ENCODE data around the gene IQCN. TPM values are rescaled to one million over a fixed set of nuclear protein-coding genes. Genes with fewer than 3 reads are reported as not detected.

IQCN gene
- total RNA-seq, 1 experiment from 2014 or later: 0.74 TPM

DNA sequence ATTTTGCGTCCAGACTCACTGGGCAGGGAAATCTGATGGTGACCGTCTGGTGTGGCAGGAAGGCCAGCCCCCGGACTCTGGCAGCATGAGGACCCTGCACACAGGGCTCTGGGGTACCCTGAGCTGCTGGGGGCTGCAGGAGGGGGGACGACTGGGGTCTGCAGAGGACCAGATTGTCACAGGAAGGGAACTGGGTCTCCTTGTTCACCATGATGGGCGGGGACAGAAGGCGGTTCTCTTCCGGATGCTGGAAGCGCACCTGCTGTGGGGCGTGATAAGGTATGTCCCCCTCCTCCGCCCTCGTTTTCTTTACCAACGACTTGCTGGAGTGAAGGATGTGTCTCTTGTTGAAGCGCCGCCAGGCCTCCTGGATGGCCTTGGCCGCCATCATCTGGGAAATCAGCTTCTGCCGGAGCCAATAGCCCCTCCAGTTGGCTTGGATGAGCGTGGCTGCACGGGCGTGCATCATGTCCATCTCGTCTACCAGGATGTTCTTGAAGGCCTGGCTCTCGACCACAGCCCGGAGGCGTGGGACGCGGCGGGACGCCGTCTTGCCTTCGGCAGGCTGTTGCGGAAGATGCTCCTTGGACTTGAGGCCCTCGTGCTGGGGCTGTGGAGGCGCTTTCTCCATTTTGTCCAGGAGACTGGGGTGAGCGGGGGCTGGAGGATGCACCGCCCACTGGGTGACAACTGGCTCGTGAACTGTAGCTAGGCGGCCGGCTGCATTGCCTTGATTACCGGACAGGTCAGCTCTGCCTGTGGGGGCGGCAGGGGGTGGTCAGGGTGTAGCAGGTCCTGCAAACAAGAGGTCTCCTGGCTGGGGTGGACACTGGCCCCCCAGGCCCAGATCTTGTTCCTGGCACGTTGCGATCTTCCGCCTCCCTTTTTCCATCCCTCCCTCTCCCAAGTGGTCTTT lies 7.2 kb downstream of the IQCN start:
- DNase-seq (ENCODE audit: low read depth): peak; percentile 1

DNA sequence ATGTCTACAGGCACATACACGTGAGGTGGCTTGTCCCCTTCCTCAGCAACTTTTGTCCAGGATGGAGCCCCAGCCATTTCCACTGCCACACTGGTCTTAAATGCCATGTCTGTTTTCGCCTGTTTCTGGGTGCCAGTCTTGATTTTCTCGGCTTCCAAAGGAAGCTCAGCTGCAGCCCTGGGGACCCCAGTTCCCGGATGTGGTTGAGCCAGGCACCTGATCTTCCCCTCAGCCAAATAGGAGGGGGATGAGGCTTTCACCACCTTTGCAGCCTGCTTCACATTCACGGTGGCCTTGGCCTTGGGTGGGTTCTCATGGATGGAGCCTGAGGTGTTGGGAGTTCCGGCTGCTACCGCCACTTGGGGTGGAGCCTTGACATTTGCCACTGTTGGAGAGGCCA lies 8.7 kb downstream of the IQCN start:
- no peak for DNase-seq (ENCODE audit: low read depth)

DNA sequence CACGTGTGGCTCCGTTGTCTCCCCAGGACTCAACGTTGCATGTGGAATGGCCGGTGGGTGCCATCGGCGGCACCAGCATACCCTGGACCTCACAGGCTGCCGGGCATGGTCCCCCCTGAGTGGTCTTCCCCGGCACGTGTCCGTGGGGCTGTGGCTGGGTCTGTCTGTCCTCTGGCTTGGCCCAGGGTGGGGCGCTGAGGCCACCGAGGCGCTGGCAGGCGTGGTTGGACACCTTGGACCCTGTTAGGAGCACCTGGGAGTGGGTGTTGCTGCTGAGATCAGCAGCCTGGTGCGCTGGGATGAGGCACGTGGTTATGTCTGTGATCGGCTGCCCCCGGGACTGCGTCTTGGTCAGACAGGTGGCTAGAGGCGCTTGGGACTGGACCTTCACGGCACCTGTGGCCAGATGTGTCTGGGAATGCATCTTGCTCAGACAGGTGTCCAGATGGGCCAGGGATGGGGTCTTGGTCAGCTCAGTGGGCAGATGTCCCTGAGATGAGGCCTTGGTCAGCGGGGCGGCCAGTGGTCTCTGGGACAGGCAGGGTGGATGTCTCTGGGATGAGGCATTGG lies 9.2 kb downstream of the IQCN start:
- no peak for DNase-seq (ENCODE audit: low read depth)

GRCh38 chr19:18264137-18264854 lies 10.0 kb downstream of the IQCN start:
- no peak for DNase-seq (ENCODE audit: low read depth)

GRCh38 chr19:18263324-18264136 lies 10.7 kb downstream of the IQCN start:
- DNase-seq (ENCODE audit: low read depth): no peak

DNA sequence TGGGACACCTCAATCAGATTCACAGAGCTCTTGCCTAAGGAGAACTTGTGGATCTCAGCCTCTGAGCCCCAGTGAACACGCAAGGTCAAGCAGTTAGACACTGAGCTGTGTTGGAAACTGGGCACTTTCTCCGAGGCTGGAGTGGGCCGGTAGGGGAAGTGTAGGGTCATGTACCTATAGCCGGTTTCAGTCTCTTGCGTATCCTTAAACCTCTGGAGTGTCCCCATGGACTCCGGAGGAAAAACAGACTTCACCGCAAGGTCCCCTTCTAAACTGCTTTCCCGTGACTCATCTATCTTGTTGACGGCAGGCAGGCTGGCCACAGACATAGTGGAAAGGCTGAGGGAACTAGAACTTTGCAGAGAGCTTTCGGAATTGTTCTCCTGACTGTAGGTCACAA lies 11.3 kb downstream of the IQCN start:
- no peak for DNase-seq (ENCODE audit: low read depth)

- no peak for DNase-seq (ENCODE audit: low read depth)
Measured at GRCh38 chr19:18262144-18262543, 12.1 kb downstream of the IQCN start.

- DNase-seq (ENCODE audit: low read depth): no peak
Measured at GRCh38 chr19:18261474-18261873, 12.8 kb downstream of the IQCN start.

- no peak for DNase-seq (ENCODE audit: low read depth)
Measured at GRCh38 chr19:18259893-18260292, 14.4 kb downstream of the IQCN start.

- DNase-seq (ENCODE audit: low read depth): no peak
Measured at GRCh38 chr19:18257503-18258470, 16.5 kb downstream of the IQCN start.

GRCh38 chr19:18254546-18255503 lies 19.4 kb downstream of the IQCN start:
- DNase-seq (ENCODE audit: low read depth): no peak

DNA sequence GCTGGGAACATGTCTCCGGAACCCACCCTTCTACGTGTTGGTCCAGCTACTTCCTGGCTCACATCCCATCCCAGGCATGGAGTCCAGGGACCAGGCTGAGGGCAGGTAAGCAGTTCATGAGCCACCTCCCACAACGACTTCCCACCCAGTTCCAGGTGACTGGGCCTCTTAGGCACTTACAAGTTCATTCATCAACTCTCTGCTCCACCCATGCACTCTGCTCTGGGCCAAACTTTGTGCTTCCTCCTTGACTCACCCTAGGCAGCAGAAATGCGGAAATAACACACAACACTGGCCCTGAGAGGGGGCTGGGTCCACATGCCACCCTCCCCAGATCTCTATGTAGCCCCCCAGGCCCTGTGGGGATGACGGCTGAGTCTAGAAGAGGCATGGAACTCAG lies 20.5 kb downstream of the IQCN start:
- no peak for DNase-seq (ENCODE audit: low read depth)

- no peak for DNase-seq (ENCODE audit: low read depth)
Measured at GRCh38 chr19:18253130-18253529, 21.1 kb downstream of the IQCN start.

GRCh38 chr19:18252370-18252717 lies 21.9 kb downstream of the IQCN start:
- no peak for DNase-seq (ENCODE audit: low read depth)

DNA sequence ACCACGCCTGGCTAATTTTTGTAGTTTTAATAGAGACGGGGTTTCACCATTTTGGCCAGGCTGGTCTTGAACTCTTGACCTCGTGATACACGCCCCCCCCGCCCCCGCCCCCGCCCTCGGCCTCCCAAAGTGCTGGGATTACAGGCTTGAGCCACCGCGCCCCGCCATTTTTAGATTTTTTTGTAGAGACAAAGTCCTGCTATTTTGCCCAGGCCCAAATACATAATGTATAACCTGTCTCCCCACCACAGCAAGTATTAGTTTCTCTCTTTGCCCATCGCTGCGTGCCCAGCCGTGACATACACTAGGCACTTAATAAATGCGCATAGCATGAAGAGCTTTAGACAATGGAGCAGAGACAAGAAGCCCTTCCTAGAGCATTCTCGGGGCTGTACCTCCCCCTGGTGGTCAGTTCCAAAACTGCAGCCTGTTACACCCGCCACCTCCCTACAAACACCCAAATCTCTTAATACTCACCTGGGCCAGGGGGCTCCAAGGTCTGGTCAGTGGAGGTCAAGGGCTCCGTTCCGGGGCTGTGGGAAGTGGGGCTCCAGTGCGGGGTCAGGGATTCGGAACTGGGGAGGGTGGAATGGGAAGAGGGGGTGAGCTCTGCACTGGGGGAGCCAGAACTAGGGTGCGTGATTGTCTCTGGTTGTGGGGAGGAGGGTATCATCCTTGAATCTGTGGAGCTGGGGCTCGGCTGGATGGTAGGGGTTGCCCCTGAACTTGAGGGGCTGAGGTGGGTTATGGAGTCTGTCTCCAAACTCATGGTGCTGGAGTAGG lies 22.5 kb downstream of the IQCN start:
- peak; percentile 74 for DNase-seq (ENCODE audit: low read depth)

GRCh38 chr19:18249834-18250233 lies 24.4 kb downstream of the IQCN start:
- no peak for DNase-seq (ENCODE audit: low read depth)

GRCh38 chr19:18245297-18245696 lies 29.0 kb downstream of the IQCN start:
- no peak for DNase-seq (ENCODE audit: low read depth)

DNA sequence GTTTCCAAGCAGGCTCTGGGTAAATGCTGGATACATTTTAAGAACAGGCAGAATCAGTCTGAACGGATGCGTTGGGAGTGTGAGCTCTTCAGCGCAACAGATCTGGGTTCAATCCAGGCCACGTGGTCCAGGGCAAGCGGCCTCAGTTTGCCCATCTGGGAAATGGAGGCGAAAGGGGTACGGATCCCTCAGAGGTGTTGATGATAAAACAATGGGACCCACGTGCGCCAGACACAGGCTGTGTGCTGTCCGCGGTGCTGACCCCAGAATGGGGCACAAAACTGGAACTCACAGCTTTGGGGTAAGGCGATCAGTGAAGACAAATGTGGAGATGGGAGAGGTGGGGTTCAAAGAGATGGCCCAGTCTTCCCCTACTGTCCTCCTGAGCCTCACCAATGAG lies 34.9 kb downstream of the IQCN start:
- DNase-seq (ENCODE audit: low read depth): no peak

DNA sequence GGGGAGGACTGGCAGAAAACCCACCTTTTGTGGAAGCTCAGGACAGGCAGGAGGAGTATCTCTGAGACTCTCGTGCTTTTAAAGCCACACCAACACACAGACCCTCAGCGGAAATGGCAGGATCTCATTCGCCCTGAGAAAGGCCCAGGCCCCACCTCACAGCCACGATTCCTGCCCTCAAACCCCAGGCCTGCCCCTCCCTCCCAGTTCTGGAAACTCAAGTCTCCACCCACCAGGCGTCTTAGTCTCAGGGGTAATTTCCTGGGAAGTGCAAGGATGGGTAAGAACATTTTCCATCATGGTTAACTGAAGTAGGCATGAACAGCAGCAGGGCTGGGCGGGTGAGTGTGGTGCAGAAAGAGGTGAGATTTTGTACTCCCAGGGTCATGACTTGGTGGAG lies 40.1 kb downstream of the IQCN start:
- no peak for DNase-seq (ENCODE audit: low read depth)

Measured in Daoy (cell line).